ENCODE data around the gene ERI3. TPM values are rescaled to one million over a fixed set of nuclear protein-coding genes. Genes with fewer than 3 reads are reported as not detected.

The ERI3 gene
- polyA plus RNA-seq, 1 donor = 45.7 TPM

DNA sequence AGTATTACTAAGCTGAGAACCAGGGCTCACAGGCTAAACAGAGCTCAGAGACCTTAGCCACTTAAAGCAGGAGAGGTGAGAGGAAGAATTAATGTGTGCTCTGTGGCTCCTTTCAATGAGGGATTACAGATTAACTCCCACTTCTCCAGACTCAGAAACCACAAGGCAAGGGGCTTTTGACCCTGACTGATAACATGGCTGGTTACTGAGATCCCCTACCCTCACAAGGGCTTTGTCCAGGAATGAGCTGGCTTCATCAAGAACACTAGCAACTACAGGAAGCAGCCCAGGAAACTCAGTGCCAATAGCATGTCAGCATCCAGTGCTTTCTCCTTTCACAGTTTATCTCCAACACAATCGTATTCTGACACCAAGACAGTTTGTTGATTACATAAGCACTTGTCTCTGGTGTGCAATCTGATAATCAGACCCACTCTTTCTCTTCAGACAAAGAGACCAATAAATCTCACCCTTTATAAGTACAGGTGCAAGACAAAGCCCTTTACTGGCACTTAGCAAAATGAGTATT lies 38.8 kb downstream of the ERI3 start:
- no peak for DNase-seq (ENCODE audit: low read depth)

DNA sequence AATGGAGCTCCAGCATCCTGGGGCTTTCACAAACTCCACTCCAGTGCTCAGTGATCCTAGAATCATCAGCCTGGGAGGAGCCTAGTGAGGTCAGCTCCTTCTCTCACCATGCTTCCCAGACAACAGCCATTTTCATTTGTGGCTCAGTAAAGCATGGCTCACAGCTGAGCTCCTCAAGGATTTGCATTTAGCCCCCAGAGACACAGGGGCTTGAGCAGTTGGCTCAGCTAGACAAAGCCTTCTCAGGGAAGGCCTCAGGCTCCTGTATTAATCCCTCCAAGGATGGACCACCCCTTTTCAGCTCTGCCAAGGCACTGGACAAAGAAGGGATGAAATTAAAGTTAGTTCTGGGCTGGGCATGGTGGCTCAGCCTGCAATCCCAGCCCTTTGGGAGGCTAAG lies 39.5 kb downstream of the ERI3 start:
- no peak for DNase-seq (ENCODE audit: low read depth)

DNA sequence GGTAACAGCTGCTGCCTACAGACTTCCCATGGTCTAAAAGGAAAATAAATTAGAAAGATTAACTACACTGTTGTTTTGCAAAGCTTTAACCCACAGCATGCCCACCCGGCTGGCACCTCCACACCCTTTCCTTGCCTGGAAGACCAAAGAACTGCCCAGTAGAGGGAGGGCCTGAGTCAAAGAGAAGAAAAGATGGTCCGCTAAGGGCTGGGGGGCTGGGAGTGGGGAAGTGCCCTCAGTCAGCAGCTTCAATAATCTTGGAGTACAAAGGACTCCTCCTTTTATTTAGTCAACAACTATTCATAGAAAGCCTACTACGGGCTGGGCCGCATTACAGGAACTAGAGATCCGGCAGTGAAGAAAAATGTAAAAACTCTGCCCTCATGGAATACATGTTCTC lies 40.6 kb downstream of the ERI3 start:
- no peak for DNase-seq (ENCODE audit: low read depth)

DNA sequence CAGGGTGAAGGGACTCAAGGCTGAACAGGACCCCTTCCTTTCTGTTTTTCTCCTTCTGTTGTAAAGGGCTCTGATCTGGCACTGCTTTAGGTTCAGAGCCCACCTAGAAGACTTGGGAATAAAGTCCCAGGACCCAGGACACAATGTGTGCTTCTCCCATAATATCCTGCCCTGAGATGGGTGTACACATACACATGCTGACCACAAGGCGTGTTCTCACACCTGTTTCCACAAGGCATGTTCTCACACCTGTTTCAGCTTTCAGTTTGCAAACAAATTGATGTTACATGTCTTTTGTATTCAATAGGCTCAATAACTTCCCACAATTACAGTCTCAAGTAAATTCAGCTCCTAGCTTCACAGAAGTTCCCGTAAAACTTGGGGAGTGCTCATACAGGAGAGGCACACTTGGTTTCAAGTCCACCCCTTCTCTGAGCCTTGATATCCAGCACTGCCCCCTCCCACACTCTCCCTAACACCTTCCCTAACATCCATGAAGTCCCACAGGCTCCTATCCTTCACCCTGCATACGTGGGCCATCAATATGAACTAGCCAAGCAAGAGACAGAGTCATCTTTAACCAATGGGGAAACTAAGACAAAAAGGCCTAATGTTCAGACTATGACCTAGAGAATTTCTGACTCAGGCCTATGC lies 41.7 kb downstream of the ERI3 start:
- DNase-seq (ENCODE audit: low read depth) = no peak

DNA sequence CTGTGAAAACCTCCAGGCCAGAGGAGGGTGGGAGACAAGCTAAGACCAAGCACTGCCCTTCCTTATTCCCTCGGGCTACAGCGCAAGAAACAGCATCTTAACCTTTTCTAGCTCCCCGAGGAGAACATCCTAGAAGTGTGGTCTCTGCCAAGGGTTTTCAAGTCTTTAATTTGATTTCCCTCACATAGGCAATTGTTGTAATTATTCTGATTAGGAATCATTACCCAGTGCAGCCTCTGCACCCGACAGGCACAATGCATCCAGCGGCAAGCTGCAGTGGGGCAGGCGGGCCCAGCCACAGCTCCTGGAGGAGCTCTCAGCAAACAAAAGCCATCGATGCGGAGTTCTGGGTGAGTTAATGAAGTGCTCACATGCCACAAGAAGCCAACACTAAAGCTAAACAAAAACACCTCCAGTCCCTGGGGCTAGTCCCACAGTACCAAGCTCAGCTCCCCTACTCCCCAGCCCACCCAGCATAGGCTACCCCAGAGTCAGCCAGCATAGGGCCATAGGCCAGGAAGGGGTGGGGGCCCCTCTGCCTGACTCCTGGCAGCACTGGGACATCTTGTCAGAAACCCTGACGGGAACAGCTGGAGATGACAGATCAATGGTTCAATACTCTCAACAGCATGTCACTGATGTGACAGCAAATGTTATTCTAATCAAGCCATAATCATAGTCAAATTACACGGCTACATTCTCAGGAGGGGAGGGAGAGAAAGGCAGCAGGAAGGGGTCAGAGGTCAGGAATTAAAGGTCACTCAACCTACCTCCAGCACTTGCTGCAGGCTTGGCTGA lies 42.5 kb downstream of the ERI3 start:
- no peak for DNase-seq (ENCODE audit: low read depth)

DNA sequence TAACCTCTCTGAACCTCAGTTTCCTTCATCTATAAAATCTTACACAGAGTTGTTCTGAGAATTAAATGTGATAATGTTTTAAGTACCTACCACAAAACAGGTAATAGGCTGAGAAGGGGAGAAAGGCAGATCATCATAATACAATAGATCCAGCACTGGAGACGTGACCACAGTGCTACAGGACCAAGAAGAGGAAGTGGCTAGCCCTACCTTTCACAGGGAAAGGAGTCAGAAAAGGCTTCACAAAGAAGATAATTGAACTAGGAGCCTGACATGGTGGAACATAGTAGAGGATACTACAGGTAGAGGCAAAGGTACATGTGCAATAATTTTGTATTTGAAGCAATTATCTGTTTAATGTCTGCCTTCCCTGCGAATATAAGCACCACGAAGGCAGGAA lies 45.1 kb downstream of the ERI3 start:
- DNase-seq (ENCODE audit: low read depth) = no peak

DNA sequence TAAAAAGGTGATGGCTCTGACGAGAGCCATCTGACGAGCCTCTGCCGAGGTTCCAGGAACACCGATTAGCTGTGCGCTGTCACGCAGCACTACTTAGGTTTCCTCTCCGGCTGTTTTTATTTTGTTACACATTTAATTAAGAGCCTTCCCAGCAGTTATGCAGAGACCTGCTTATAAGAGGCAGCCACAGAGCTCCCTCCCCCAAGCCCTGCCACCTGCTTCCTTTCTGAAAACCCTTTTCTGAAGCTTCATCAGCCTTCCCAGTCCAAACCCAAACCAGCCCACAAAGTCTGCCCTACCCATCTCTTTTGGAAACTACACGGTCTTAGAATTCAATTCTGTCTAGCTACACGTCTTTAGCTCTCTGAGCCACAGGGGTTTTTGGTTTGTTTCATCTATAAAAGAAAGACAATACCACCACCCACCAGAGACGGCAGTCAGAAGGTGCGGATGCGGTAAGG lies 49.1 kb downstream of the ERI3 start:
- no peak for DNase-seq (ENCODE audit: low read depth)

DNA sequence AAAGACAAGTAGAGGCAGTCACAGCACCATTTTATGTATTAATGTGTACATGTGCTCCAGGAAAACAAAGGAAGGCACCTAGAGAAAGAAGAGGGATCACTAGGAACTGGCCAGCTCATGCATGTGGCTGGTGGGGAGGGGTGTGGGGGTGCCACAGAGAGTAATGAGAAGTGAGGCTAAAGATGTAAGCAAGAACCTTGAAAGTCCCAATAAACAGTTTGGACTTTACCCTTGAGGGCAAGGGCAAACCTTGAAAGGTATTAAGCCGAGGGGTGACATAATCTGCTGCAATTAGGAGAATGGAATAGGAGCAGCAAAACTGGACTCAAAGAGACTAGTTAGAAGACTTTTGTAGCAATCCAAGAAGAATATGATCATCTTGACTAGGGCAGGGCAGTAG lies 51.5 kb downstream of the ERI3 start:
- no peak for DNase-seq (ENCODE audit: low read depth)

DNA sequence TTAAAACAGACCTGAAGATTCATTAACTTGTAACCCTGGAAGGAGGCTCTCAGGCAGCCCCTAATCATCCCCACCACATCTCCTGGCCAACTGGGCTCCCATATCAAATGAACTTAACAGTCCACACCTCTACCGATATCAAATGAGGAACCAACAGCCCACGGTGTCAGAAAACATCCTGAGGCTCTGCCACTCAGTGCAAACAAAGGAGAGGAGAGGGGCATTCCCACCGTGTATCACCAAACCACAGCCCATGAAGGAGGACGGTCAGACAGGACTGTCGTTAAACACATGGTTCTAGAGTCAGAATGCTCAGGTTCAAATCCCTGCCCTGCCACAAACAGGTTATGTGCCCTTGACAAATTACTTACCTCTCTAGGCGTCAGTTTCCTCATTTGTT lies 52.5 kb downstream of the ERI3 start:
- DNase-seq (ENCODE audit: low read depth) = no peak

DNA sequence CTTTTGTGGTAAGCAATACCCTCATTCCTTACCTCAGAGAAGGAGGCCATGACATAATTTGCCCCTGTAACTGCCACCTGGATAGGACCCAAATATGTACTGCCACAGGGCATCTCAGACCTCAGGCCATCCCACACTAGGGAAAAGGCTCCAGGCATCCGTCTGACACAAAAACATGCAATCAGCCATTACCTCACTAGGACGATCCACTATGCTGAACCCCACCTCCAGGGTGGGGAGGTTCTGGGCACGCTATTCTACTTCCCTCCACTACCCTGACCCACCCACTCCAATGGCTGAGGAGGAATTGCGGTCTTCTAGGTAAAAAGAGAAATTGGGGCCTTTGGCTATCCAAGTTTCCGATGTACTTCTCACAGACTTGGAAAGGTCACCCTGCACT lies 53.6 kb downstream of the ERI3 start:
- no peak for DNase-seq (ENCODE audit: low read depth)

DNA sequence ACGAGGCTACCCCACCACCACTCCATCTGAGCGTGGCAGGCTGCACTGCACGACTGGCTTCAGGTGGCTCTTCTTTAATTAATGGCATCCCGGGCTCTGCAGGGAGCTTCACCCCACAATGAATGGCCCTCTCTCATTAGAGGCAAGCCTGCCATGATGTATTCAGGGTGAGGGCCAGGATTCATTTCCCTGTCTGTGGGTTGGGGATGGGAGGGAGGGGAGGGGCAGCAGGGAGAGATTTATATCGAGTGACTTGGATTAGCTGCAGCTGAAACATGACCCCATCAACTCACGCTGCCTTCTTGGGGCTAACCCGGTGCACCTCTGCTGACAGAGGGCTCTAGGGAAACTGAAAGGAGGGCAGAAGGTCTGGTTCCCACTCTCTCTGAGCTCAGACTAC lies 54.2 kb downstream of the ERI3 start:
- no peak for DNase-seq (ENCODE audit: low read depth)

DNA sequence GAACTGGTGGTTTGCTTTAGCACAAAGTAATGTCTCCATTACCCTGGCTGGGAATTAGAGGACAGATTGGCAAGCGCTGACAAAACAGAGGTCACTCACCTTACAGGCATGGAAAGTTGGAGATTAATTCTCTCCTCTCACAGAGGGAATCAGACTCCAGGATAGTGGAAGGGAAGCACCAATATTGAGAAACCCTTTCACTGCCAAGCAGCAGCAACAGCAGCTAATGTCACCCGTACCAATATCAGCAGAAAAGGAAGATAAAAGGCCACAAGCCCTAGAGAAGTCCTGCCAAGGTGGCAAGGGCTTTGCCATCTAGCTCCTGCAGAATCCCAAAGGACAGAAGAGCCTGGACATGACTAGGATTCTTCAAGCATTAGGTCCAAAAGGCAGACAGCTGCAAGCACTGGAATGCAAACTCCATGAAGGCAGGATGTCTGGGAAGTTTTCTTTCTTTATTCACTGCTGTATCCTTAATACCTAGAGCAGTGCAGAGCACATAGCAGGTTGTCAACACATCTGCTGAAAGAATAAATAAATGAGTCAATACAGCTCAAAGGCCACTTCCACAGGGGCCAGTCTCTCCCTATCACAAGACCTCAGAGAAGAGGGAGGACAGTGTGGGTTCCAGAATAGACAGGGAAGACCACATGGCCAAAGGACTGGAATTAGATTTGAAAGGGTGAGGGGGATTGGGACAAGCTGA lies 57.2 kb downstream of the ERI3 start:
- no peak for DNase-seq (ENCODE audit: low read depth)

DNA sequence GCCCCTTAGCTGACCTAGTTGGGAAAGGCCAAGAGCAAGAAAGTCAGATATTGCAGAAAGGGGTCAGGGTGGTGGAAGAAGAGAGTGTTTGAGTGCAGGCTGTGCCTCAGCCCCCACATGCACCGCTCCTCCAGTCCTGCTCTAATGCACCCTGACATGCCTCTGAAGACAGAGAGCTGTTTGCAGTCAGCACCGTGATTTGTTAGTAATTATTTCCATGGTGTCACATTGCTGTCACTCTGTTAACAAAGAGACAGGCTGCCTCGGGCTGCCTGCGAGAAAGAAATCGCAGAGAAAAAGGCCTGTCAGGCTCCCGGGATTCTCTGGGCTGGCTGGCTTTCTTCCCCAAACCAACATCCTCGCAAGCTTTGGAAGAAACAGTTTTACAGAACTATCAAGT lies 58.3 kb downstream of the ERI3 start:
- DNase-seq (ENCODE audit: low read depth) = no peak

DNA sequence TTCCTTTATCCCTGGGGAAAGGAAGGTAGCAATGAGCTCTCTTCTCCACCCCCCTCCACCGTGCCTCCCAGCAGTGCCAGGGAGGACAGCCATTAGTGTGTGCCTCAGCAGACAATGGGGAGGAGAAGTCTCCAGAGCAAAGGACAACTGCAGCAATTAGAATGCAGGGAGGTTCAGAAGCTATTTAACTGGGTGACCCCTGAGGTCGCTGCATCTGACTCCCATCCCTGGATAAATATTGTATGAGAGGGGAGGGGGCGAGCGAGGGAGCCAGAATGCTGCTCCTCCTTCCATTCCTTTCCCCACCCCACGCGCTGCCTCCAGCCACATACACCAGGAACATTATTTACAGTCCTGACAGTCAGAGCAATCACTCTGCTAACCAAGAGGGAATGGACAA lies 59.0 kb downstream of the ERI3 start:
- no peak for DNase-seq (ENCODE audit: low read depth)

DNA sequence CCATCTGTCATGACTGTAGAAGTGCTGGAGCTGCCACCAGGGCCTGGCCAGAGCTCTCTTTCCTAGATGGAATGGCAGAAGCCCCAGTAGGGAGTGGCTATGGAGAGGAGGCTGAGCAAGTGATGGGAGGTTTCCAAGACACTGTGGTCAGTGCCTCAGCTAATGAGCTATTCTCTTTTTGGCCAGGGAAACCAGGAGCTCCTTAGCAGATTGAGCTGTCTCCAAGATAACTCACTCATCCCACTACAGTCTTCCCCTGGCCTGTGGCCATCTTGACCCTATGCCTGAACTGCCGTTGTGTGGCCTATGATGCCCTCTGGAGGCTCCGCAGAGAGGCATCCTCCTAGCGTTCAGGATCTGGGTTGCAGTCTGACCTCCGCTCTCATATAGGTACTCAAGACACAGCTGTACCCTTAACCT lies 60.5 kb downstream of the ERI3 start:
- no peak for DNase-seq (ENCODE audit: low read depth)

DNA sequence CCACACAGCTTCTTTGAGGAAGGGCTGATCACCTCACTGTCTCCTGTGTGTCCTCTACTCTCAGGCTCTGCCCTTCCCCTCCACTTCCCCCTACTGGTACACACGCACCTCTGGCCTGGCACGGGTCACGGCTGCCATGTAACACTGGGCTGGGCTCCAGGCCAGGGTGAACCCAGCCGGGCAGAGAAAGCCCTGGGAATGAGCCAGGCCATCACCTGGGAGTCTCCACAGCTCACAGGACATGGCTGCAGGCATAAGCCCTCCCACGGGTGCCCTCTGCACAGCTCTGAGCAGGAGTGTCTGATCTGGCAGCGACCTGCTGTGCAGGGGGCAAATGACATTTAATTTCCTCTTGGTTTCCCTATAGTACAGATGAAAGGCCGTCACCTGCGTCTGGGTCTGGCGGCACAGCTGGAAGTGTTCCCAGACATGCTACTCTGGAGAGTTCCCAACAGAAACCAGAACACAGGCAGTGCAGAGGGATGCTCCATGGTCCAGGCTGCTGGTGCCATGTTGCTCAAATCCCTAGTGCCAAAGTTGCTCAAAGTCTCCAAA lies 61.2 kb downstream of the ERI3 start:
- DNase-seq (ENCODE audit: low read depth) = no peak

DNA sequence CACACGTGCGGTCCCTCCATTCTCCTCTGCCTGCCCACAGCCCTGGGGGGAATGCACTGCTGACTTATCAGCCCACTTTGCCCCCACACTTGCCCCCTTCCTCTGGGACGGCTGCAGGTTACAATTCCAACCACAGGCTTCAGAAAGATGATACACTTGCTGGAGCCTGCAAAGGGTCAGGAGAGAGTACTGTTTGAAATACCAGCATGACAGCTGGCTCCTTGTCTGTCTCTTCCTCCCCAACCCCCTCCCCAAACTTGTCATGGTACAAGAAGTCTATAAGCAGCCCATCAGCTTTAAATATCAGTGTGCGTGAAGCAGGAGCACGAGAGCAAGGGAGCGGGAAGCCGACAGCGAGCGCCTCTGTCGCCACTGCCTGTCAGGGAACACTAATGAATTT lies 62.4 kb downstream of the ERI3 start:
- DNase-seq (ENCODE audit: low read depth) = no peak

DNA sequence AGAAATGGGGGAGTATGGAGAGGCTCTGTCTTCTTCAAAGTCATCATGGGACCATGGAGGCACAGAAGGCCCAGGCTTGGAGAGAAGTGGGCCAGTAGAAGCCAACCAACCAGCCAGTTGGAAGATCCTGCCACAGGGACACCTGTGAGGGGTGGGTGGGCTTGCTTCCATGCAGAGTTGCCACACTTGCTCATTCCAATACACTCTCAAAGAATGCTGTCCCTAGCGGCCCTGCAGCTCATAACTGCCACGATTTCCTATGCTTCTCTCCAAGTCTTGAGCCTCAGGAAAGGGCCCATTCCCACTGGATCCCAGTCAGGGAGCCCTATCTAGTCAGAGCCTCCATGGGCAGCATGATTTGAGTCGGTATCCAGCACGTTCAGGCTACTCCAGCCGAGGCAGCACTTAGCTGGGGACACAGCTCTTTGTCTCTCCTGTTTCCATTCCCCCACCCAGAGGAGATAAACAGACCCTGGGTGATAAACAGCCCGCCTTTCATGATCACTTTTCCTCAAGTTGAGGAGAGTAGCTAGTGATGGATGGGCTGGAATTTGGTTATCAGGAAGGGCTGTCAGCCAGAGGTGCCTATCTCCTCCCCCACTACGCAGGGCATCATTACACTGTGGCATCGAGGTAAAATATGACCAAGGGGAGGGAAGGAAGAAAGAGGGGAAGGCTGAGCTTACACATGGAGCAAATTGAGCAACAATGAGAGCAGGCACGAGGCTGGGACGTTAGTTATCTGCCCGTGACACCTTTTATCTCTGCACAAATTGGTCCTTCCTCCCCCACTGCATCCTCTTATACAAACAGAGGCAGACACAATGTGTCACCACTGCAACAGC lies 64.6 kb downstream of the ERI3 start:
- no peak for DNase-seq (ENCODE audit: low read depth)

DNA sequence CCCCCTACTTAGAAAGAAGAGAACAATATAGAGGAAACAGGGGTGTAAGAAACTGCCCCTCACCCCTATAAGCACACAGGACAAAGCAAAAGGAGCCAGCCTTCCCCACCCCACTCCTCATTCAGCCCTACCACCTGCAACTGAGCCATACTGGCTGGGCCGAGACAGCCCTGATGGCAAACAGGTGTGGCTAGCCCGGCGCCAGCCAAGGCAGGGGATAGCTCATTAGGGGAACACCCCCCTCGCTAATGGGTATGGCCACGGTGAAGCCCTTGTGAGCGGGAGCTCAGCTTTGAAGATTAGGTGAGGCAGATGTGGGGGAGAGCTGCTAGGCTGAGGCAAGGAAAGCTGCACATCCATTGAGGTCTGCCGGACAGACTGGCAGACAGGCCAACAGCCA lies 65.5 kb downstream of the ERI3 start:
- no peak for DNase-seq (ENCODE audit: low read depth)

DNA sequence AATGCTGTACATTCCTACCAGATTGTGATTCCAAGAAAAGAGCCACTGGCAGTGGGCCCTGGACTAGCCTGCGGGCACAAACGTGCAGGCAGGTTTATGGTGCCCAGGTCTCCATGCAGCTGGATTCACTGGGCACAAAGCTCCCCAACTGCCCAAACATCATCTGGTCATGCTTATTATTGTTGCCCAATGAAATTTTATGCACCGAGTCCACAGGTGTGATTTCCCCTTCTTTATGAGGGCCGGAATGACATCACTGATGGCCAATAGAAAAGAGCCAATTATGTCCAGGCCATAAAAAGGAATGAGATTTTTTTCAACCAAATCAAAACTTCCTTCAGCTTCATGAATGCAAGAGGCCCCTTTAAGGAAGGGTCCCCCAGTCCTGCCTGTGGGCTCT lies 66.2 kb downstream of the ERI3 start:
- DNase-seq (ENCODE audit: low read depth) = no peak

DNA sequence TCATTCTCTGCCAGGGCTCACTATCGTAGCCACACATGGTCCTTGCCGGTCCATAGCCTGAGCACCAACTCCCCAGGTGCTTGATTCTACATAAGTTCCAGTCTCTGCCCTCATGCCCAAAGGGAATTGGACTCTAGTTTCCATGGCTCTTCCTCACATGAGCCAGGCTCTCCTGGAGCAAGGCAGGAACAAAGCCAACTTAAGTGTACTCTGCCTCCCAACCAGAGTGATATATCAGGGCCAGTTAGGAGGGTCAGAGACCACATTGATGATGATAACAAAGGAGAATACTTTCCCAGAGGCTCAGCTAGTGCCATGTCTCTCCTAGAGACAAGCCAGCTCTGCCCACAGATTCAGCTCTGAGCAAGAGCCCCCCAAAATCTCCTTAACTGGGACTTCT lies 70.9 kb downstream of the ERI3 start:
- no peak for DNase-seq (ENCODE audit: low read depth)

Data from forelimb muscle (tissue), 1 donor.